ENCODE results near the gene SV2B.

SV2B gene

DNA sequence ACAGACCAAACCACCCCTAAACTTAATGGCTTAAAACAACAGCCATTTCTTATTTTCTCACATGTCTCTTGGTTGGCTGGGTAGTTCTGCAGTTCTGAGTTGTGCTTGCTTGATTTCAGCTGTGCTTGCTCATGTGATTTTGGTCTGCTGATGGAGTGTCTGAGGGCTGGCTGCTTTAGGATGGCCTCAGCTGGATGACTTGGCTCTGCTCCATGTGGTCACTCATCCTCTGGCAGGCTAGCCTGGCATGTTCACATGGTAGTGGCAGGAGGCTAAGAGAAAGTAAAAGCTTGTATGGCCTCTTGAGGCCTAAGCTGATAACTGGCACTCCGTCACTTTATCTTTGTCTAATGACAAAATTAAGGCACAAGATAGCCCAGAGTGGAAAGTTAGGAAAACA lies 4.1 kb downstream of the SV2B start:
- no peak for DNase-seq (ENCODE audit: low spot score)

GRCh38 chr15:91108421-91108820 lies 8.4 kb downstream of the SV2B start:
- DNase-seq (ENCODE audit: low spot score), result no peak

GRCh38 chr15:91109885-91110284 lies 9.8 kb downstream of the SV2B start:
- DNase-seq (ENCODE audit: low spot score), result no peak

DNA sequence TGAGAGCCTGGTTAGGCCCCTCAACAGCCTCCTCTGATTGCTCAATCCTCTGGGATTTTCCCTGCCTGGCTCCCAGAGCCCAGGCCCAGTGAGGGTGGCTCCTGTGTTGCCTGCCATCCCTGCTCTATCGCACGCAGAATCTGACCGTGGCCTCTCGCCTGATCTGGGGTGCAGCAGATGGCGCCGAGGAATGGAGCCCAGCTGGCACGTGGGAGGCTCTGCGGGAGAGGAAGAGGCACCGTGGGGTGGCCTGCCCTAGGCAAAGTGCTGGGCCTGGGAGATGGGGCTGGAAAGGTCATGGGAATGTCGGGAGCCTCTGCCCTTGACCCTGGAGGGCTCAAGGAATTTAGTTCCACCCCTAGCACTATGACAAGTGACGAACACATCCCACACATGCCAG lies 10.3 kb downstream of the SV2B start:
- DNase-seq (ENCODE audit: low spot score), result no peak

- DNase-seq (ENCODE audit: low spot score), result no peak
Measured at GRCh38 chr15:91113030-91113429, 13.0 kb downstream of the SV2B start.

GRCh38 chr15:91114301-91114700 lies 14.2 kb downstream of the SV2B start:
- DNase-seq (ENCODE audit: low spot score), result no peak

- no peak for DNase-seq (ENCODE audit: low spot score)
Measured at GRCh38 chr15:91116113-91117067, 16.3 kb downstream of the SV2B start.

GRCh38 chr15:91117375-91117774 lies 17.3 kb downstream of the SV2B start:
- no peak for DNase-seq (ENCODE audit: low spot score)

DNA sequence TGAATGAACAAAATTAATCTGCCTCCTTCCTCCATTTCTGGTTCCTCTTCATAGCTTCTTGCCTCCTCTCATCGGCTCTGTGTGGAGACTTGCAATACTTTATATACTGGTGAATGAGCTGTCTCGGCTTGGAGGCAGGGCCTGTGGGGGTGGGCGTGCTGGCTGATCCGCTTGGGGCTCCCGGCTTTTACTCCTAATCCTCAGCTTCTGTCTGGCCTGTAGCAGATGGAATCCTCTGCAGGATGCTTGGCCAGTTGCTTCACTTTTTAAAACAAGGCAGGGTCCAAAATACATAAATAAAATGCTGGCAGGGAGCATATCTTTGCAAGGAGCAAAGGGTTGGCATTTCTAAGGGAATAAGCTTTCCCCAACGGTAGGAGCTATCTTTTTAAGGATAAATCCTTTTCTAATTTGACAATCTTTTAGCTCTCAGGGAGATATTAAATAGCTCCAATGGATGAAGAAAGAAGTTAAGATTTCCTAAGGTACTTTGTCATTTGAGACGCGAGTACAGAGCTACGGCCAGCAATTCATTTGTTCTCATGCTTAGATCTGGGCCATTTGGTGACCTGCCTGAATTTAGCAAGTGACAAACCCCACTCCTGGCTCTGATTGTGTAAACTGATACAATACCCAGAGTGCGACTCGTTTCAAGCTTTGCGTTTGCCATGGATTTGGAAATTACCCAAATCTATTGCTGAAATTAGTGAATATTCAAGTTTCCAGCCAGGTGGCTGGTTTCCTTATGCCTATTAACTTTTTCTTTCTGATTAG lies 18.9 kb downstream of the SV2B start:
- DNase-seq (ENCODE audit: low spot score), result no peak

DNA sequence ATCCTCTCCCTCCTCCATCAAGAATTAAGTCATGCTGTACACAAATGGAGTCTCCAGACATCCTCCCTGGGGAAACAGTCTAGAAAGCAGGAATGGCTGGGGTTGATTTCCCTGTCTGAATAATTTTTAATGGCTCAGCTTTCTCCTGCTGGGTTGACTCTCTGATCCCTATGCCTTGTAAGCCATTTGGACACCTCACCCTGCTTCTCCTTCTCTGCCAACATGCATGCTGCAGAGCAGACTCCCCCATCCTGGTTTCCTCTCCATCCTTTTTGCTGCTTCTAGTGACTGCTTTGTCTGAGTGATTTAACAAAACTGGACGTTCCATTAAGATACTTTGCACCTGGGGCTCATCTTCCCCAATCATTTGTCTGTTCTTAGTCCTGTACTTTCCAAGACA lies 22.2 kb downstream of the SV2B start:
- no peak for DNase-seq (ENCODE audit: low spot score)

DNA sequence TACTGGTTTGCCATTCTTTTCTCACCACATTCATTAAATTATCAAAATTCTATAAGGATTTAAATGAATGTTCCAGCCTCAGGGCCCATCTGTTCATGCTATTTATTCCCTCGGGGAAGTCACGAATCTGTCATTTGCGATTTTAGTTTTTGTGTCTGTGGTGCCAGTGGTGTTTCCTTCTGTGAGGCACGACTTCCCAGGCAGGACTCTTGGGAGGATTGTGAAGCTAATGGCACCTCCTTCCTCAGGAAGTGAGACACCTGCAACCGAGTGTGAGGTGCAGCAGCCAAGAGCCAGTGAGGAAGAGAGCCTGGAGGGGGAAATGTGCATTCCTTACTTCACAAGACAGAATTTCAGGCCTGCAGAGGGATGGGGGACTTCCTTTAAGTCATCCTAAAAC lies 24.1 kb downstream of the SV2B start:
- DNase-seq (ENCODE audit: low spot score), result no peak

GRCh38 chr15:91125162-91125561 lies 25.1 kb downstream of the SV2B start:
- DNase-seq (ENCODE audit: low spot score), result no peak

DNA sequence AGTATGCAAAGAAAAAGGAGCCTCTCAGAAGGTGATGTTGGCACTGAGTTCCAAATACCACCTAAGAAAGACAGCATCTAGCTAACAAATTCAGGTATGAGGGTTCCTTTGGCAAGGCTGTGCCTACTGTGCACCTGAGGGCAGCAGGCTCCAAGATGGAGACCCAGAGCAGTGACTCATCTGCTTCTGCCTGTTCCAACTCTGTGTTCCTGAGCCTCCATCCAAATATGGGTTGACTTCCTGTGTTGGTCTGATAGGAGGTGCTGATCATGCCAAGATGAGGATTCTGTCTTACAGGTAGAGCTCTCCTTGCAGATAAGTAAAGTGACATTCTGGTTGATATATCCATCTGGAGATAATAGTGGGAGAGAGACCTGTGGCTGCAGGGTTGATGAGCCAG lies 26.0 kb downstream of the SV2B start:
- no peak for DNase-seq (ENCODE audit: low spot score)

DNA sequence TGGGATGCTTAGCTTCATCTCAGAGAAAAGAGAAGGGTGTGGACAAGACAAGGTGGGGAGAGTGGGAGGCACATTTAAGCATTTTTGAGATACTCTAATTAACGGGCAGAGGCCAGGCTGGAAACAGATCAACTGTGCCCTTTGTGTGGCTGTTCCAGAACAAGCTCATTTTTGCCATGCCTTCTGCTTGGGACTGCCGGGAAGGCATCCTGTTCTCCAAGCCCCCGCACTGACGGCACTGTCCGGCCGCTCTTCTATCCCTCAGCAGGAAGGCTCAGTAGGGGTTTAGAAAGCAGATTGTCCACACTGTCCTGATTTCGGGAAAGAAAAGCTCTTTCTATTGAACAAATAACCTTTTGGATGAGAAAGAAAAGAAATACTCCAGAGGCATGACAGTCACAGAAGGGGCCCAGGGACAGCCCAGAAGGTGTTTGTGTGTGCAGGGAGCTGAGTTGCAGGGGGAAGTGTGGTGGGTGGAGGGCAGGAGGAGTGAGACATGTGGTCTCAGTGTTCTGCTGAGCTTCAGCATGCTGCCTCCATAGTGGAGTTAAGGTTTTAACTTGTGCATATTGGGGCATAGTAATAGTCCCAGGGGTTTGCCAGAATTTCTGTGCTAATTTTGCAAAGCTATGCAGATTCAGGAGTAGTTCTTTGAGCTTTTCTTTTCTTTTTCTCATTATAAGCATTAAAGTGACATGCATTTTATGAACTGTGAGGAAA lies 27.3 kb downstream of the SV2B start:
- DNase-seq (ENCODE audit: low spot score), result no peak

DNA sequence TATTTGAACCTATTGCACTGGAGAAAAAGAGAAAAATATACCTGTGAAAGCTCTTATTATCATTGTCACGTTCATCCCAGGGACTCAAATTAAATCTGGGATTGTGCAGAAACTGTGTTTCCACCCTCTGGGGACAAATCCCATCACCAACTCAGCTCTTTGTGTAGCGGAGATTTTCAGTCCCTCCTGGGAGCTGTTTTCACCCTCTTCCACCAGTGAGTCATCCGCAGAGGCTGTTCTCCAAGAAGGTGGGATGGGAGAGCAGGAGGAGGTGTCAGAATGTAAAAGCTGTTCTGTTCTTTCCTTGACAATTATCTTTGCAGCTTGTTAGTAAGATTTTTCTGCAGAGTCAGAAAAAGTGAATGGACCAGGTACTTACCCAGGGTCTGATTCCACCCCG lies 28.0 kb downstream of the SV2B start:
- no peak for DNase-seq (ENCODE audit: low spot score)

DNA sequence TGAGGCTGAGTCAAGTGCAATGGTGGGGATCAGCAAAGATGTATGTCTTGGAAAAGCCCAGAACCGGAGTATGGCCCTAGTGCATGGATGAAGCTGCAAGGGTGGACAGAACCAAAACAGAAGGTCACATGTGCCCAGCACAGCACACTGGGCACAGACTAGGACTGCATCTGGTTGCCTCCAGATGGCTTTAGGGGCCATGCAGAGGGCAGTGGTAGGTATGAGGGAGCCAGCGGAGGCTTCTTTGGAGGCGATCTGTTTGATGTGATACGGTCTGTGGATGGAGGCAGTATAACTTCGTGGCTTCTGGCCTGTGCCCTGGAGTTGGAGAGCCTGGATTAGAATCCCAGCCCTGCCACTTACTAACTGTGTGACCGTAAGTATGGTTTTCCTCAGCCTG lies 29.4 kb downstream of the SV2B start:
- DNase-seq (ENCODE audit: low spot score), result no peak

GRCh38 chr15:91132079-91132478 lies 32.0 kb downstream of the SV2B start:
- DNase-seq (ENCODE audit: low spot score), result no peak

DNA sequence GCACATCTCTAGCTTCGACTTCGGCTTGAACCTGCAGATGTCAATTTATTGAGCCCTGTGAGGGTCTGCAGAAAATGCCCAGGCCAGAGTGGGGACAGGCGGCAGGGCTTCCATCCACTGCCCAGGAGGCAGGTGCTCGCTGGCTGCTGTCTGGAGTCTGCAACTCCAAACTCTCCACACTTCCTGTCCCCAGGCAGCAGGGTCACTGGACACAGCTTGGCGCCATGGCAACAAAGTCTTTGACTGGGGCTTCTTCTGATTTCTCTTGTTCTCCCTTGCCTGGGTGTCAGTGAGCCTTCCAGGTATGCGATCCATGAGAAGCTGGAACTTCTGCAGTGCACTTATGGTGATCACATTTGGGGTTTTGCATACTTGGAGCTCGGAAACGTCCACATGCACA lies 33.5 kb downstream of the SV2B start:
- DNase-seq (ENCODE audit: low spot score), result no peak

- no peak for DNase-seq (ENCODE audit: low spot score)
Measured at GRCh38 chr15:91135201-91136130, 35.4 kb downstream of the SV2B start.

GRCh38 chr15:91136386-91136923 lies 36.4 kb downstream of the SV2B start:
- no peak for DNase-seq (ENCODE audit: low spot score)

GRCh38 chr15:91140601-91141000 lies 40.5 kb downstream of the SV2B start:
- no peak for DNase-seq (ENCODE audit: low spot score)
